ENCODE measurements around the gene RSRC1.
A peak's percentile ranks its signal among the peaks of the same experiment; 100 is the strongest.
"Not testable (repeated sequence)": the region's sequence is repeated elsewhere in the genome, so short reads cannot be mapped to it uniquely, and the experiment has no call there.

Gene RSRC1

GRCh38 chr3:158333736-158334135 is 223.8 kb downstream of the RSRC1 start:
- no peak for DNase-seq

- DNase-seq, result no peak
These were observed 227.2 kb downstream of the RSRC1 start for GRCh38 chr3:158337110-158337509.

GRCh38 chr3:158339638-158340037 is 229.7 kb downstream of the RSRC1 start:
- DNase-seq, result no peak

GRCh38 chr3:158340951-158341350 is 231.1 kb downstream of the RSRC1 start:
- not testable (repeated sequence) for DNase-seq

GRCh38 chr3:158347966-158348365 is 238.1 kb downstream of the RSRC1 start:
- DNase-seq, result no peak

GRCh38 chr3:158350971-158351370 is 241.1 kb downstream of the RSRC1 start:
- DNase-seq, result no peak

- DNase-seq, result peak; percentile 6
These were observed 242.7 kb downstream of the RSRC1 start for GRCh38 chr3:158352551-158352950.

GRCh38 chr3:158354713-158355112 is 244.8 kb downstream of the RSRC1 start:
- no peak for DNase-seq

GRCh38 chr3:158355623-158356588 is 246.0 kb downstream of the RSRC1 start:
- DNase-seq, result no peak

- DNase-seq, result no peak
These were observed 249.4 kb downstream of the RSRC1 start for GRCh38 chr3:158359339-158359738.

GRCh38 chr3:158360756-158361448 is 251.0 kb downstream of the RSRC1 start:
- no peak for DNase-seq

GRCh38 chr3:158368271-158368670 is 258.4 kb downstream of the RSRC1 start:
- no peak for DNase-seq

GRCh38 chr3:158369279-158369678 is 259.4 kb downstream of the RSRC1 start:
- DNase-seq, result no peak

GRCh38 chr3:158379517-158379916 is 269.6 kb downstream of the RSRC1 start:
- DNase-seq, result no peak

GRCh38 chr3:158381262-158381868 is 271.5 kb downstream of the RSRC1 start:
- DNase-seq, result no peak

GRCh38 chr3:158382479-158382878 is 272.6 kb downstream of the RSRC1 start:
- no peak for DNase-seq

- DNase-seq, result no peak
These were observed 274.1 kb downstream of the RSRC1 start for GRCh38 chr3:158384019-158384418.

- DNase-seq, result no peak
These were observed 285.5 kb downstream of the RSRC1 start for GRCh38 chr3:158395421-158395820.

- no peak for DNase-seq
These were observed 292.7 kb downstream of the RSRC1 start for GRCh38 chr3:158402590-158402989.

- no peak for DNase-seq
These were observed 293.1 kb downstream of the RSRC1 start for GRCh38 chr3:158403013-158403412.

- no peak for DNase-seq
These were observed 294.3 kb downstream of the RSRC1 start for GRCh38 chr3:158404131-158404718.

GRCh38 chr3:158405507-158405906 is 295.6 kb downstream of the RSRC1 start:
- no peak for DNase-seq

- no peak for DNase-seq
These were observed 298.1 kb downstream of the RSRC1 start for GRCh38 chr3:158407844-158408517.
